Right lobe of liver (tissue), 4 donors: ENCODE measurements around the gene RPUSD3.

Experiments used
- CTCF ChIP-seq, 4 donors: fragments of 200-600 bp in 3 of 4; fragments of 450-650 bp in 1 of 4; IDR thresholded peaks; one replicate each; pipeline versions ENCODE4 v1.5.1 to v1.8.0; 2016 to 2022; ENCODE audit warnings: antibody characterized with exemption in 4 of 4, mild to moderate bottlenecking in 2 of 4
- POLR2A ChIP-seq: fragments of 450-650 bp; IDR thresholded peaks from one replicate; pipeline ENCODE4 v1.6.1; 2017; ENCODE audit warnings: antibody characterized with exemption, mild to moderate bottlenecking
- donor health status: DM: no; HTN: no; CAD: no.
- donor health status: DM: no; HTN: no; CAD: no.
- donor health status: DM: no; HTN: yes; CAD: no.

GRCh38 chr3:9876991-9877390 lies 33.2 kb upstream of the RPUSD3 start:
- TF ChIP-seq CTCF (IDR thresholded peaks at IDR 0.05) (no peak), POLR2A (no peak)
